ENCODE data around the gene RCAN3.

- TF ChIP-seq CTCF (IDR thresholded peaks at IDR 0.05; ENCODE audit: poor library complexity) (no peak), EZH2phosphoT487 (IDR thresholded peaks at IDR 0.05; ENCODE audit: low read depth, severe bottlenecking, unreplicated experiment) (no peak)
These were observed 60.0 kb downstream of the RCAN3 start for GRCh38 chr1:24562625-24563024.
